Activated T-cell treated with anti-CD3 and anti-CD28 coated beads for 1 hour (primary cell): ENCODE results near the gene CENPA.
"Not testable (repeated sequence)": the region's sequence is repeated elsewhere in the genome, so short reads cannot be mapped to it uniquely, and the experiment has no call there.

Experiments
- DNase-seq: peaks from one replicate; pipeline ENCODE4 v3.0.0-alpha.2; 2020; ENCODE audit warnings: low read depth

Gene CENPA

GRCh38 chr2:26785431-26786206, at the start of gene CENPA:
TSS of gene CENPA (plus strand) at chr2:26786056. CDS start at chr2:26786197, 141 bp downstream.
- DNase-seq = peak; percentile 94

GRCh38 chr2:26737221-26737620, 48.6 kb upstream of the CENPA start:
- no peak for DNase-seq

GRCh38 chr2:26738481-26738880, 47.4 kb upstream of the CENPA start:
- no peak for DNase-seq

- DNase-seq = no peak
Observed at GRCh38 chr2:26739514-26739913, 46.3 kb upstream of the CENPA start.

- no peak for DNase-seq
Observed at GRCh38 chr2:26740346-26740745, 45.5 kb upstream of the CENPA start.

GRCh38 chr2:26740890-26741302, 45.0 kb upstream of the CENPA start:
- no peak for DNase-seq

- no peak for DNase-seq
Observed at GRCh38 chr2:26742048-26742770, 43.6 kb upstream of the CENPA start.

GRCh38 chr2:26743852-26744251, 42.0 kb upstream of the CENPA start:
- DNase-seq = no peak

GRCh38 chr2:26744953-26745352, 40.9 kb upstream of the CENPA start:
- no peak for DNase-seq

GRCh38 chr2:26745609-26746327, 40.1 kb upstream of the CENPA start:
- DNase-seq = peak; percentile 81

GRCh38 chr2:26746934-26747333, 38.9 kb upstream of the CENPA start:
- DNase-seq = no peak

GRCh38 chr2:26749787-26750420, 36.0 kb upstream of the CENPA start:
- not testable (repeated sequence) for DNase-seq

GRCh38 chr2:26750467-26750866, 35.4 kb upstream of the CENPA start:
- DNase-seq = not testable (repeated sequence)

GRCh38 chr2:26752656-26753055, 33.2 kb upstream of the CENPA start:
- no peak for DNase-seq

- no peak for DNase-seq
Observed at GRCh38 chr2:26754539-26754938, 31.3 kb upstream of the CENPA start.

- DNase-seq = no peak
Observed at GRCh38 chr2:26754972-26755670, 30.7 kb upstream of the CENPA start.

- no peak for DNase-seq
Observed at GRCh38 chr2:26756337-26756736, 29.5 kb upstream of the CENPA start.

- DNase-seq = no peak
Observed at GRCh38 chr2:26757873-26758789, 27.7 kb upstream of the CENPA start.

- no peak for DNase-seq
Observed at GRCh38 chr2:26758790-26759321, 27.0 kb upstream of the CENPA start.

GRCh38 chr2:26759845-26760244, 26.0 kb upstream of the CENPA start:
- no peak for DNase-seq
